WTC11 (cell line): ENCODE results near the gene MAP4K3. TPM values are rescaled to one million over a fixed set of nuclear protein-coding genes. Genes with fewer than 3 reads are reported as not detected.

Source experiments
- ATAC-seq: fragments of 200-7000 bp; cut with Tn5 transposase; 2 replicates; pipeline ENCODE4 v1.10.0; 2021; ENCODE audit warnings: mild to moderate bottlenecking, moderate library complexity
- CTCF ChIA-PET: fragments of 300-600 bp; sonication (Branson Sonifier 250); formaldehyde crosslinking; loops from one replicate; lab custom pipeline; 2021; ENCODE audit warnings: antibody characterized with exemption; lab: Charles Lee
- POLR2A ChIA-PET: fragments of 350-600 bp; sonication (Branson Sonifier 250); formaldehyde crosslinking; loops from one replicate; lab custom pipeline; 2021; ENCODE audit warnings: antibody characterized with exemption; lab: Charles Lee
- DNase-seq: peaks from one replicate; pipeline ENCODE4 v3.0.0; 2021; ENCODE audit warnings: low spot score
- H3K27ac Mint-ChIP-seq: 2 replicates; pipeline ENCODE4 v1.8.0; 2021; ENCODE audit warnings: mixed read lengths
- H3K27me3 Mint-ChIP-seq: 2 replicates; pipeline ENCODE4 v1.8.0; 2021; ENCODE audit warnings: low read depth, mild to moderate bottlenecking, moderate library complexity, mixed read lengths
- H3K36me3 Mint-ChIP-seq: 2 replicates; pipeline ENCODE4 v1.8.0; 2021; ENCODE audit warnings: mixed read lengths
- H3K4me1 Mint-ChIP-seq: 2 replicates; pipeline ENCODE4 v1.8.0; 2022; ENCODE audit warnings: mixed read lengths
- H3K4me3 Mint-ChIP-seq: 2 replicates; pipeline ENCODE4 v1.8.0; 2021; ENCODE audit warnings: mild to moderate bottlenecking, moderate library complexity, mixed read lengths
- H3K9me3 Mint-ChIP-seq: 2 replicates; pipeline ENCODE4 v1.8.0; 2021; ENCODE audit warnings: mixed read lengths
- AR ChIP-seq: fragments of 250-450 bp; sonication (Bioruptor Pico); IDR thresholded peaks from 2 replicates; pipeline ENCODE4 v1.9.0; 2021; ENCODE audit warnings: mild to moderate bottlenecking
- ATF2 ChIP-seq: sonication (generic); formaldehyde crosslinking; IDR thresholded peaks from 2 replicates; pipeline ENCODE4 v1.8.1; 2022; ENCODE audit warnings: low read depth, missing genetic modification reagents, borderline replicate concordance
- ATF6 ChIP-seq: sonication (generic); formaldehyde crosslinking; IDR thresholded peaks from 2 replicates; pipeline ENCODE4 v1.8.1; 2023; ENCODE audit warnings: mild to moderate bottlenecking, missing genetic modification reagents
- FOXP1 ChIP-seq: sonication (generic); formaldehyde crosslinking; IDR thresholded peaks from 2 replicates; pipeline ENCODE4 v1.8.0; 2022; ENCODE audit warnings: missing genetic modification reagents, mild to moderate bottlenecking, moderate library complexity, borderline replicate concordance
- IRF1 ChIP-seq: sonication (generic); formaldehyde crosslinking; IDR thresholded peaks from 2 replicates; pipeline ENCODE4 v1.8.0; 2023; ENCODE audit warnings: missing genetic modification reagents
- JAZF1 ChIP-seq: fragments of 250-450 bp; sonication (Bioruptor Pico); IDR thresholded peaks from 2 replicates; pipeline ENCODE4 v1.9.0; 2021; ENCODE audit warnings: moderate library complexity, mild to moderate bottlenecking, inconsistent platforms
- NR2C2 ChIP-seq: sonication (generic); formaldehyde crosslinking; IDR thresholded peaks from 2 replicates; pipeline ENCODE4 v1.8.0; 2022; ENCODE audit warnings: mild to moderate bottlenecking, missing genetic modification reagents
- TCF7 ChIP-seq: sonication (generic); formaldehyde crosslinking; IDR thresholded peaks from 2 replicates; pipeline ENCODE4 v1.8.0; 2022; ENCODE audit warnings: mild to moderate bottlenecking, low read depth, missing genetic modification reagents, moderate library complexity
- ZBTB21 ChIP-seq: sonication (generic); formaldehyde crosslinking; IDR thresholded peaks from 2 replicates; pipeline ENCODE4 v1.8.1; 2023; ENCODE audit warnings: mild to moderate bottlenecking, missing genetic modification reagents, borderline replicate concordance
- ZMAT4 ChIP-seq: fragments of 250-450 bp; sonication (Bioruptor Pico); IDR thresholded peaks from 2 replicates; pipeline ENCODE4 v1.9.0; 2021; ENCODE audit warnings: mild to moderate bottlenecking
- total RNA-seq: library from RNA; stranded (reverse); gene quantifications from 3 replicates; pipeline ENCODE4 v1.2.3, GENCODE V29; 2021
- TF ChIP-seq, protein P1 (sequence below): fragments of 250-450 bp; sonication (Bioruptor Pico); conservative IDR thresholded peaks from 2 replicates; pipeline ENCODE4 v1.9.0; 2021; ENCODE audit warnings: mild to moderate bottlenecking
- TF ChIP-seq, protein P2 (sequence below): fragments of 250-450 bp; sonication (Bioruptor Pico); IDR thresholded peaks from 2 replicates; pipeline ENCODE4 v1.9.0; 2021; ENCODE audit warnings: moderate library complexity, mild to moderate bottlenecking, inconsistent platforms, borderline replicate concordance
- TF ChIP-seq, protein P3 (sequence below): sonication (generic); formaldehyde crosslinking; conservative IDR thresholded peaks from 2 replicates; pipeline ENCODE4 v1.8.1; 2023; ENCODE audit warnings: mild to moderate bottlenecking, low read depth, missing genetic modification reagents, moderate library complexity

The MAP4K3 gene
- total RNA-seq, 1 experiment from 2014 or later = 73.2 TPM

- TF ChIP-seq, protein P1, sequence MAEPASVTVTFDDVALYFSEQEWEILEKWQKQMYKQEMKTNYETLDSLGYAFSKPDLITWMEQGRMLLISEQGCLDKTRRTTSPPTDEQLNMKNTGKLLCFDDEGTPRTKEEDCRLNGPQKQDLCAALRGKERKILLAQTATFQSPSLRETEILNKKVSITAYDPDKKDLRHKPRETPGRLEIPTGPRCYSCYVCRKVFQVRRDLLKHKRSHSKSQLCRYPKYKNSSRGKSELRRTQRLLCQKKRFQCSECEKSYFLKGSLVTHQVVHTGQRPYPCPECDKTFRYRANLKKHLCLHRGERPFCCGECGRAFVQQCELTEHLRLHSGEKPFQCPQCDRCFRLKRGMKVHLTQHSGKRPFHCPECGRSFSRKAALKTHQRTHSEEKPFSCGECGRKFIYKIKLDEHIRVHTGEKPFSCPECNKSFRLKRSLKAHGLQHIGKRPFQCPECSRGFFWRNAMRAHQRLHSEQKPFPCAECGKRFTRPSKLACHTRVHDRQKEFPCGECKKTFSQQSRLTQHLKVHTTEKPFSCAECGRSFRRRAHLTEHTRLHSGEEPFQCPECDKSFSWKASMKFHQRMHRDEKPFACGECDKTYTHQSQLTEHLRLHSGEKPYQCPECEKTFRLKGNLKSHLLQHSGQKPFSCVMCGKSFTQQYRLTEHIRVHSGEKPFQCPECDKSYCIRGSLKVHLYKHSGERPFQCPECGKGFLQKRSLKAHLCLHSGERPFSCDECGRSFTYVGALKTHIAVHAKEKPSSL (CRISPR knock-in tag) = no peak
- TF ChIP-seq, protein P2, sequence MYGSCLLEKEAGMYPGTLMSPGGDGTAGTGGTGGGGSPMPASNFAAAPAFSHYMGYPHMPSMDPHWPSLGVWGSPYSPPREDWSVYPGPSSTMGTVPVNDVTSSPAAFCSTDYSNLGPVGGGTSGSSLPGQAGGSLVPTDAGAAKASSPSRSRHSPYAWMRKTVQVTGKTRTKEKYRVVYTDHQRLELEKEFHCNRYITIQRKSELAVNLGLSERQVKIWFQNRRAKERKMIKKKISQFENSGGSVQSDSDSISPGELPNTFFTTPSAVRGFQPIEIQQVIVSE = no peak
- TF ChIP-seq NR2C2 (CRISPR knock-in tag) = no peak
Measured at GRCh38 chr2:39447266-39448168, 10.4 kb upstream of the MAP4K3 start (continued).

DNA sequence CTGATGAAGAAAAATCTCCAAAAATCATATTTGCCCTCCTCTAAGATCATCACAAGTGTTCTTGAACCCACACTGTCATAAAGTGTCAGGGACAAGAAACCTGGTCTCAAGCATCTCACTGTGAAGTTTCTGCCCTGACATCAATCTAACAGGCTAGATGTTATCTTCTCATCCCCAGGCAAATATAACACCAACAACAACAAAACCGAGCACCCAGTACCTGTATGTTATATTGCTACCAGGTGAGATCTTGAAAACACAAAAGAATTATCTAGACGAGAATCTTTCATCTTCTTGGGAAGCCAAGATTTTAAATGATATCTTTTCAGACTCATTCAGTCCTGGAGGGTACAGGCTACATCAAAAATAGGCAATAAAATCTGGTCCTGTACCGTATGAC, 8.8 kb upstream of the MAP4K3 start:
- DNase-seq (no peak), ATAC-seq (no peak)
- H3K9me3 Mint-ChIP-seq = peaks cover 11% of the 10 kb centered on the region
- POLR2A ChIA-PET = no interaction called here
- H3K27ac Mint-ChIP-seq = no peak overlapping the region
- CTCF ChIA-PET = no interaction called here
- H3K36me3 Mint-ChIP-seq = peaks cover 22% of the 10 kb centered on the region
- H3K27me3 Mint-ChIP-seq = no peaks in the 10 kb centered on the region; the same call in 1 of the 2 replicates
- H3K4me1 Mint-ChIP-seq = peaks cover 5% of the 10 kb centered on the region
- no peak overlapping the region for H3K4me3 Mint-ChIP-seq
- TF ChIP-seq ZMAT4 = no peak
- TF ChIP-seq ATF2 (CRISPR knock-in tag) = no peak
- no peak for TF ChIP-seq NR2C2 (CRISPR knock-in tag)
- TF ChIP-seq ZBTB21 = no peak
- TF ChIP-seq, protein P3, sequence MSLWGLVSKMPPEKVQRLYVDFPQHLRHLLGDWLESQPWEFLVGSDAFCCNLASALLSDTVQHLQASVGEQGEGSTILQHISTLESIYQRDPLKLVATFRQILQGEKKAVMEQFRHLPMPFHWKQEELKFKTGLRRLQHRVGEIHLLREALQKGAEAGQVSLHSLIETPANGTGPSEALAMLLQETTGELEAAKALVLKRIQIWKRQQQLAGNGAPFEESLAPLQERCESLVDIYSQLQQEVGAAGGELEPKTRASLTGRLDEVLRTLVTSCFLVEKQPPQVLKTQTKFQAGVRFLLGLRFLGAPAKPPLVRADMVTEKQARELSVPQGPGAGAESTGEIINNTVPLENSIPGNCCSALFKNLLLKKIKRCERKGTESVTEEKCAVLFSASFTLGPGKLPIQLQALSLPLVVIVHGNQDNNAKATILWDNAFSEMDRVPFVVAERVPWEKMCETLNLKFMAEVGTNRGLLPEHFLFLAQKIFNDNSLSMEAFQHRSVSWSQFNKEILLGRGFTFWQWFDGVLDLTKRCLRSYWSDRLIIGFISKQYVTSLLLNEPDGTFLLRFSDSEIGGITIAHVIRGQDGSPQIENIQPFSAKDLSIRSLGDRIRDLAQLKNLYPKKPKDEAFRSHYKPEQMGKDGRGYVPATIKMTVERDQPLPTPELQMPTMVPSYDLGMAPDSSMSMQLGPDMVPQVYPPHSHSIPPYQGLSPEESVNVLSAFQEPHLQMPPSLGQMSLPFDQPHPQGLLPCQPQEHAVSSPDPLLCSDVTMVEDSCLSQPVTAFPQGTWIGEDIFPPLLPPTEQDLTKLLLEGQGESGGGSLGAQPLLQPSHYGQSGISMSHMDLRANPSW (CRISPR knock-in tag) = no peak
- no peak for TF ChIP-seq TCF7 (CRISPR knock-in tag)
- TF ChIP-seq AR (CRISPR knock-in tag) = no peak
- TF ChIP-seq ATF6 (CRISPR knock-in tag) = no peak
- no peak for TF ChIP-seq FOXP1 (CRISPR knock-in tag)
- TF ChIP-seq JAZF1 (CRISPR knock-in tag) = no peak
- no peak for TF ChIP-seq IRF1 (CRISPR knock-in tag)
